Measurements from ENCODE around the gene LTBP4.

LTBP4 gene

DNA sequence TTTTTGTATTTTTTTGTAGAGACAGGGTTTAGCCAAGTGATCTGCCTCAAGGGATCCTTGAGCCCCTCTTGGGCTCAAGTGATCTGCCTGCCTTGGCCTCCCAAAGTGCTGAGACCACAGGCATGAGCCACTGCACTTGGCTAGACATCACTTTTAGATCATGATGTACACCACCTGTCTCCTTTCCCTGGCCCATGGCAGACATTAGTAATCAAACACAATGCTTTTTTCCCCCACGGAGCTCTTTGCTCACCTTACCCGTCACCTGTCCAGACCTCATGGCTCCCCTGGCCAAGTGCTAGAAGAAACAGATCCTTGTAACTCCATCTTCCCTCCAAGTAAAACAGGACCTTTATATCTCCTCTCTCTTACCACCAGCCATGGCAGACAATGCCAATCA is 70.9 kb downstream of the LTBP4 start:
- no peak overlapping the region for H3K27ac ChIP-seq
- DNase-seq = no peak
- no peak overlapping the region for H3K4me3 ChIP-seq (ENCODE audit: low read depth, low read length)
- H3K27me3 ChIP-seq (ENCODE audit: insufficient read depth, low read depth, severe bottlenecking) = no peaks in the 10 kb centered on the region
- TF ChIP-seq, protein P1, sequence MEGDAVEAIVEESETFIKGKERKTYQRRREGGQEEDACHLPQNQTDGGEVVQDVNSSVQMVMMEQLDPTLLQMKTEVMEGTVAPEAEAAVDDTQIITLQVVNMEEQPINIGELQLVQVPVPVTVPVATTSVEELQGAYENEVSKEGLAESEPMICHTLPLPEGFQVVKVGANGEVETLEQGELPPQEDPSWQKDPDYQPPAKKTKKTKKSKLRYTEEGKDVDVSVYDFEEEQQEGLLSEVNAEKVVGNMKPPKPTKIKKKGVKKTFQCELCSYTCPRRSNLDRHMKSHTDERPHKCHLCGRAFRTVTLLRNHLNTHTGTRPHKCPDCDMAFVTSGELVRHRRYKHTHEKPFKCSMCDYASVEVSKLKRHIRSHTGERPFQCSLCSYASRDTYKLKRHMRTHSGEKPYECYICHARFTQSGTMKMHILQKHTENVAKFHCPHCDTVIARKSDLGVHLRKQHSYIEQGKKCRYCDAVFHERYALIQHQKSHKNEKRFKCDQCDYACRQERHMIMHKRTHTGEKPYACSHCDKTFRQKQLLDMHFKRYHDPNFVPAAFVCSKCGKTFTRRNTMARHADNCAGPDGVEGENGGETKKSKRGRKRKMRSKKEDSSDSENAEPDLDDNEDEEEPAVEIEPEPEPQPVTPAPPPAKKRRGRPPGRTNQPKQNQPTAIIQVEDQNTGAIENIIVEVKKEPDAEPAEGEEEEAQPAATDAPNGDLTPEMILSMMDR (IDR thresholded peaks at IDR 0.05; ENCODE audit: low read depth, low read length) = no peak
- H3K9me3 ChIP-seq (ENCODE audit: severe bottlenecking) = peaks cover 22% of the 10 kb centered on the region
- H3K36me3 ChIP-seq = peaks cover 96% of the 10 kb centered on the region

DNA sequence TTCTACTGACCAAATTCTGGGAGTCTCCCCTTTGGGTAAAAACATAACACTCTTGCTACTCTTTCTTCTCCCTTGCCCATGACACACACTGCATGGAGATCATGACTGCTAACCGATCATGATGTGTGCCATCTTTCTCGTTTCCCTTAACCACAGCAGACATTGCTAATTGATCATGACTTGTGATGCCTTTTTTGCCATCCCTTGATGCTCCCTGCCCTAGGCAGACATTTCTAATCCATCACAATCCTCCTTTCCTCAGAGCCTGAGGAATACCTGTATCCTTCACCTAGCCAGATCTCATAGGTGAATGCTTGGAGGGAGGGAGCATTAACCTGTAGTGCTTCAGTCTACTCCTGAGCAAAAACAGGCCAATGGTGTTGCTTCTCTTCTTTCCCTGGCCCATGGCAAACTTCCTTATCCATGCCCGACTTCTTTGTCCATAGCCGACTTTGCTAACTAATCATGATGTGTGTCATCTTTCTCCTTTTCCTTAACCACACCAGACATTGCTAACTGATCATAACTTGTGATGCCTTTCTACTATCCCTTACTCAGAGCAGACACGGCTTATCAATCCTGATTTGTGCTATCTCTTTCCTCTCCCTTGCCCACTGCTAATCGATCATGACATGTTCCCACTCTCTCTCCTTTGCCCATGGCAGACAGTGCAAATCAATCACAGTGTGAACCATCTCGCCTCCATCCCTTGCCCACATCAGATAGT is 71.6 kb downstream of the LTBP4 start:
- no peak overlapping the region for H3K4me3 ChIP-seq (ENCODE audit: low read depth, low read length)
- TF ChIP-seq, protein P1 (IDR thresholded peaks at IDR 0.05; ENCODE audit: low read depth, low read length) = no peak
- H3K27ac ChIP-seq = no peak overlapping the region
- DNase-seq = no peak
- no peaks in the 10 kb centered on the region for H3K27me3 ChIP-seq (ENCODE audit: insufficient read depth, low read depth, severe bottlenecking)
- H3K36me3 ChIP-seq = peaks cover 96% of the 10 kb centered on the region
- H3K9me3 ChIP-seq (ENCODE audit: severe bottlenecking) = peaks cover 22% of the 10 kb centered on the region

DNA sequence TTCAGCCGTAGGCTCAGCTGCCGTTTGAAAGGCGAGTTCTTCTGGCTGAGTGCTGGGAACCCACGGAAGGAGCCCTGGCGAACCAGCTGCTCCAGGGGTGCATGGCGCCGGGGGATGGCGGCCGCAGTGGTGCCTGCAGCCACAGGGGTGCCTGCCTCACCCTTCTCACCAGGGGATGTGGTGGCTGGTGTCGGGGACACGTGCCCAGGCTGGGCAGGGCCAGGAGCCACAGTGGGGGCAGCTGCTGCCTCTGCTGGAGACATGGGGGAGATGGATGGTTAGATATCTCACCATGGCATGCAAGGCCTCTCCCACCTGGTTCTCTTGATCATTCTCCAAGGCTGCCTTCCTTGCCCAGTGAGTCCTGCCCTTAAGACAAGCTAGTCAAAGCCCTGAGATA is 72.2 kb downstream of the LTBP4 start:
- no peaks in the 10 kb centered on the region for H3K27me3 ChIP-seq (ENCODE audit: insufficient read depth, low read depth, severe bottlenecking)
- TF ChIP-seq, protein P1 (IDR thresholded peaks at IDR 0.05; ENCODE audit: low read depth, low read length) = no peak
- no peak overlapping the region for H3K4me3 ChIP-seq (ENCODE audit: low read depth, low read length)
- no peak for DNase-seq
- peaks cover 96% of the 10 kb centered on the region for H3K36me3 ChIP-seq
- no peak overlapping the region for H3K27ac ChIP-seq
- peaks cover 22% of the 10 kb centered on the region for H3K9me3 ChIP-seq (ENCODE audit: severe bottlenecking)

DNA sequence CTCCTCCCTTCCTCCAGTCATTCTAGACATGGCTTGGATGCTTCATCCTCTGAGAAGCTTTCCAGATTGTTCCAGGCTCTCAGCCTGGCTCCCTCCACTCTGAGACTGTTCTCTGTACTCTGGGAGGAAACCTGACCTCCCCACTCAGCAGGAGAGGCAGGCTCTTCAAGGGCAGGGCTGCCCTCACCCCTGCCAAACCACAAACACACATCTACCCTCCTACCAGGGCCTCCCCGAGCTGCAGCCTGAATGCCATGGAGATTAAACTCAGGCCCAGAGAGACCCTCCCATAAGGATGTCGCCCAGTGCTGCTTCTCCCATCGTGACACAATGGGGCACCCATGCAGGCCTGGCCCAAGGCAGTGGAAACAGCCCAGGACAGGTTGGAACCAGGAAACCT is 73.1 kb downstream of the LTBP4 start:
- Histone ChIP-seq H3K27ac (no peak overlapping the region), H3K27me3 (ENCODE audit: insufficient read depth, low read depth, severe bottlenecking) (no peaks in the 10 kb centered on the region), H3K9me3 (ENCODE audit: severe bottlenecking) (peaks cover 14% of the 10 kb centered on the region), H3K4me3 (ENCODE audit: low read depth, low read length) (no peak overlapping the region), H3K36me3 (peaks cover 96% of the 10 kb centered on the region)
- DNase-seq = no peak
- TF ChIP-seq, protein P1 (IDR thresholded peaks at IDR 0.05; ENCODE audit: low read depth, low read length) = no peak

DNA sequence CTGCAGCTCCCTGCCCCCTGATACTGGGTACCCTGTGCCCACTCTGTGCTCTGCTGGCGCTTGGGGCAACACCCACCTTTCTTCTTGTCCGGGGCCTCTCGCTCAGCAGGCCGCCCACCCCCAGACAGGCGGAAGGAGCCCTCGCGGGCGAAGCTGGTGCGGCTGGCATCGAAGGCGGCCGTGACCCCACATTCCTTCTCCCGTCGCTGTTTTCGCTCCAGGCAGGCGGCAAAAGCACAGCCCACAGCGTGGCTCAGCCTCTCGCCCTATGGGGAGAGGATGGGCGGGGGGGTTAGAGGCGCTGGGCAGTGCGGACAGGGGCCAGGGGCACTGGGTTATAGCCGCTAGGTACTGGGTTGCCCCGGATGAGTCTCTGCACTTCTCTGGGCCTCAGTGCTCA is 76.0 kb downstream of the LTBP4 start:
- TF ChIP-seq, protein P1 (IDR thresholded peaks at IDR 0.05; ENCODE audit: low read depth, low read length) = no peak
- Histone ChIP-seq H3K36me3 (peaks cover 94% of the 10 kb centered on the region), H3K4me3 (ENCODE audit: low read depth, low read length) (no peak overlapping the region), H3K9me3 (ENCODE audit: severe bottlenecking) (no peaks in the 10 kb centered on the region), H3K27me3 (ENCODE audit: insufficient read depth, low read depth, severe bottlenecking) (no peaks in the 10 kb centered on the region), H3K27ac (no peak overlapping the region)
- no peak for DNase-seq

Measured in WERI-Rb-1 (cell line).